Astrocyte (in vitro differentiated cells and primary cell): ENCODE measurements around the gene C1orf232. TPM values are rescaled to one million over a fixed set of nuclear protein-coding genes. Genes with fewer than 3 reads are reported as not detected.

Source experiments
- DNase-seq: peaks from one replicate; pipeline ENCODE4 v3.0.0-alpha.2; 2010; ENCODE audit warnings: low read depth
- FAIRE-seq: peaks from 2 replicates; lab custom pipeline; 2011; peaks lifted over from hg19 to GRCh38; lab: Jason Lieb, UNC
- H2AFZ ChIP-seq: 2 replicates; pipeline ENCODE4 v1.6.0; 2012; ENCODE audit warnings: low read depth, low read length, inconsistent platforms
- H3K27ac ChIP-seq: 2 replicates; pipeline ENCODE4 v1.5.1; 2011; ENCODE audit warnings: low read depth, low read length, inconsistent platforms
- H3K27me3 ChIP-seq: 2 replicates; pipeline ENCODE4 v1.6.0; 2011; ENCODE audit warnings: low read length, inconsistent platforms; ENCODE audit not compliant: insufficient read depth
- H3K36me3 ChIP-seq: 2 replicates; pipeline ENCODE4 v1.5.1; 2011; ENCODE audit warnings: low read length, inconsistent platforms; ENCODE audit not compliant: insufficient read depth
- H3K4me1 ChIP-seq: 2 replicates; pipeline ENCODE4 v1.5.1; 2011; ENCODE audit warnings: low read length, inconsistent platforms; ENCODE audit not compliant: insufficient read depth
- H3K4me2 ChIP-seq: 2 replicates; pipeline ENCODE4 v1.6.0; 2012; ENCODE audit warnings: low read length, inconsistent platforms
- H3K4me3 ChIP-seq: 2 replicates; pipeline ENCODE4 v1.5.1; 2011; ENCODE audit warnings: low read depth, mild to moderate bottlenecking, low read length, inconsistent platforms; ENCODE audit not compliant: insufficient read depth
- H3K79me2 ChIP-seq: 2 replicates; pipeline ENCODE4 v1.6.0; 2012; ENCODE audit warnings: mild to moderate bottlenecking, low read length, inconsistent platforms; ENCODE audit not compliant: insufficient read depth
- H3K9ac ChIP-seq: 2 replicates; pipeline ENCODE4 v1.6.0; 2012; ENCODE audit warnings: mild to moderate bottlenecking, low read length, inconsistent platforms
- H3K9me3 ChIP-seq: 2 replicates; pipeline ENCODE4 v1.5.1; 2012; ENCODE audit warnings: low read depth, mild to moderate bottlenecking, low read length, inconsistent platforms; ENCODE audit not compliant: insufficient read depth
- H4K20me1 ChIP-seq: 2 replicates; pipeline ENCODE4 v1.6.0; 2012; ENCODE audit warnings: low read length, inconsistent platforms; ENCODE audit not compliant: insufficient read depth
- H3K27ac Mint-ChIP-seq: one replicate; pipeline ENCODE4 v1.8.0; 2021; ENCODE audit warnings: mild to moderate bottlenecking, mixed read lengths; ENCODE audit not compliant: unreplicated experiment
- H3K27me3 Mint-ChIP-seq: one replicate; pipeline ENCODE4 v1.8.0; 2021; ENCODE audit warnings: low read depth, mixed read lengths; ENCODE audit not compliant: unreplicated experiment
- H3K36me3 Mint-ChIP-seq: one replicate; pipeline ENCODE4 v1.8.0; 2021; ENCODE audit warnings: low read depth, mixed read lengths; ENCODE audit not compliant: unreplicated experiment
- H3K4me1 Mint-ChIP-seq: one replicate; pipeline ENCODE4 v1.8.0; 2021; ENCODE audit warnings: low read depth, mixed read lengths; ENCODE audit not compliant: unreplicated experiment
- H3K4me3 Mint-ChIP-seq: one replicate; pipeline ENCODE4 v1.8.0; 2021; ENCODE audit warnings: mild to moderate bottlenecking, moderate library complexity, mixed read lengths; ENCODE audit not compliant: unreplicated experiment
- H3K9me3 Mint-ChIP-seq: one replicate; pipeline ENCODE4 v1.8.0; 2021; ENCODE audit warnings: mild to moderate bottlenecking, mixed read lengths; ENCODE audit not compliant: unreplicated experiment
- EZH2 ChIP-seq: IDR thresholded peaks from 2 replicates; pipeline ENCODE4 v1.6.1; 2012; ENCODE audit warnings: mild to moderate bottlenecking, low read length, inconsistent platforms; ENCODE audit not compliant: insufficient read depth
- total RNA-seq: library from RNA; stranded (reverse); gene quantifications from 2 replicates; pipeline ENCODE4 v1.2.1, GENCODE V29; 2021
- TF ChIP-seq, protein P1 (sequence below): IDR thresholded peaks from 2 replicates; pipeline ENCODE4 v1.5.1; 2011; ENCODE audit warnings: low read depth, mild to moderate bottlenecking, inconsistent platforms, low read length, moderate library complexity; ENCODE audit not compliant: insufficient read depth

Gene C1orf232
- total RNA-seq, 1 donor from 2014 or later = not detected

DNA sequence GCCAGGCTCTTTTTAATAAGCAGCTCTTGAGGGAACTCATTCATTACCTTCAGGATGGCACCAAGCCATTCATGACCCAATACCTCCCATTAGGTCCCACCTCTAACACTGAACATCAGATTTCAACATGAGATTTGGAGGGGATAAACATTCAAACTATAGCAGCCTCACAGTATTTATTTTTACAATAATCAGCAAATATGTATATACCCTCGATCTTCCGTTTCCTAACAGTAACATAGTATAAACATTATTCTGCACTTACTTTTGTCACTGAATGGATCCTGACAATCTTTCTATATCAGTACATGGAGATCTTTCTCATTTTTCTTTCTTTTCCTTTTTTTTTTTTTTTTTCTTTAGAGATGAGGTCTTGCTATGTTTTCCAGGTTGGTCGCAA is 27.0 kb upstream of the C1orf232 start:
- TF ChIP-seq, protein P1, sequence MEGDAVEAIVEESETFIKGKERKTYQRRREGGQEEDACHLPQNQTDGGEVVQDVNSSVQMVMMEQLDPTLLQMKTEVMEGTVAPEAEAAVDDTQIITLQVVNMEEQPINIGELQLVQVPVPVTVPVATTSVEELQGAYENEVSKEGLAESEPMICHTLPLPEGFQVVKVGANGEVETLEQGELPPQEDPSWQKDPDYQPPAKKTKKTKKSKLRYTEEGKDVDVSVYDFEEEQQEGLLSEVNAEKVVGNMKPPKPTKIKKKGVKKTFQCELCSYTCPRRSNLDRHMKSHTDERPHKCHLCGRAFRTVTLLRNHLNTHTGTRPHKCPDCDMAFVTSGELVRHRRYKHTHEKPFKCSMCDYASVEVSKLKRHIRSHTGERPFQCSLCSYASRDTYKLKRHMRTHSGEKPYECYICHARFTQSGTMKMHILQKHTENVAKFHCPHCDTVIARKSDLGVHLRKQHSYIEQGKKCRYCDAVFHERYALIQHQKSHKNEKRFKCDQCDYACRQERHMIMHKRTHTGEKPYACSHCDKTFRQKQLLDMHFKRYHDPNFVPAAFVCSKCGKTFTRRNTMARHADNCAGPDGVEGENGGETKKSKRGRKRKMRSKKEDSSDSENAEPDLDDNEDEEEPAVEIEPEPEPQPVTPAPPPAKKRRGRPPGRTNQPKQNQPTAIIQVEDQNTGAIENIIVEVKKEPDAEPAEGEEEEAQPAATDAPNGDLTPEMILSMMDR = no peak
- no peak for TF ChIP-seq EZH2
- Histone ChIP-seq H3K27ac (no peak overlapping the region), H4K20me1 (no peaks in the 10 kb centered on the region), H3K36me3 (no peaks in the 10 kb centered on the region), H3K4me3 (no peak overlapping the region), H3K27me3 (peaks cover 10% of the 10 kb centered on the region), H2AFZ (no peak overlapping the region), H3K4me2 (no peak overlapping the region), H3K79me2 (no peaks in the 10 kb centered on the region), H3K4me1 (no peaks in the 10 kb centered on the region), H3K9me3 (no peaks in the 10 kb centered on the region), H3K9ac (no peak overlapping the region)
- no peak for FAIRE-seq
- H3K27ac Mint-ChIP-seq = no peak overlapping the region
- no peak for DNase-seq
- no peak overlapping the region for H3K4me3 Mint-ChIP-seq
- no peaks in the 10 kb centered on the region for H3K4me1 Mint-ChIP-seq
- H3K27me3 Mint-ChIP-seq = peaks cover 41% of the 10 kb centered on the region
- peaks cover 5% of the 10 kb centered on the region for H3K9me3 Mint-ChIP-seq
- no peaks in the 10 kb centered on the region for H3K36me3 Mint-ChIP-seq

DNA sequence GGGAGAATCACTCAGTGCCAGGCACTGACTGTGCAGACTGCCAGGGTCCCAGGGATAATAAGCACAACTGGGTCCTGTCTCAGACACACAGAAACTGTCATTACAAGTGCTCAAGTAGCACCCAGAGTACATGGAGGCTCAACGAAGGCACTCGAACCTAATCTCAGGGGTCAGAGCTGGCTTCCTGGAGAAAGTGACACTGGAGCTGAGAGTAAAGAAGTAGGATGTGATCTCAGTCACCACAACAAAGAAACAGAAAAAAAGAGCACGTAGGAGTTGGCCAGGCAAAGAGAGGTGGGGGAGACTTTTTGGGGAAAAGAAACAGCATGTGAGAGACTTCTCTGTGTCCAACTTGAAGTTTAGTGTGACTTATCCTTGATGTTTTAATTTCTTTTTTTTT is 23.0 kb upstream of the C1orf232 start:
- TF ChIP-seq EZH2 = no peak
- TF ChIP-seq, protein P1 = no peak
- no peak overlapping the region for H3K9ac ChIP-seq
- Mint-ChIP-seq H3K27ac (no peak overlapping the region), H3K9me3 (peaks cover 5% of the 10 kb centered on the region), H3K36me3 (peaks cover 2% of the 10 kb centered on the region), H3K4me1 (no peaks in the 10 kb centered on the region), H3K4me3 (no peak overlapping the region), H3K27me3 (peaks cover 26% of the 10 kb centered on the region)
- FAIRE-seq = no peak
- H3K4me2 ChIP-seq = no peak overlapping the region
- H3K79me2 ChIP-seq = no peaks in the 10 kb centered on the region
- no peak overlapping the region for H3K4me3 ChIP-seq
- no peak overlapping the region for H3K27ac ChIP-seq
- H3K36me3 ChIP-seq = no peaks in the 10 kb centered on the region
- no peak overlapping the region for H2AFZ ChIP-seq
- H4K20me1 ChIP-seq = no peaks in the 10 kb centered on the region
- peaks cover 10% of the 10 kb centered on the region for H3K27me3 ChIP-seq
- no peaks in the 10 kb centered on the region for H3K9me3 ChIP-seq
- H3K4me1 ChIP-seq = no peaks in the 10 kb centered on the region
- no peak for DNase-seq

DNA sequence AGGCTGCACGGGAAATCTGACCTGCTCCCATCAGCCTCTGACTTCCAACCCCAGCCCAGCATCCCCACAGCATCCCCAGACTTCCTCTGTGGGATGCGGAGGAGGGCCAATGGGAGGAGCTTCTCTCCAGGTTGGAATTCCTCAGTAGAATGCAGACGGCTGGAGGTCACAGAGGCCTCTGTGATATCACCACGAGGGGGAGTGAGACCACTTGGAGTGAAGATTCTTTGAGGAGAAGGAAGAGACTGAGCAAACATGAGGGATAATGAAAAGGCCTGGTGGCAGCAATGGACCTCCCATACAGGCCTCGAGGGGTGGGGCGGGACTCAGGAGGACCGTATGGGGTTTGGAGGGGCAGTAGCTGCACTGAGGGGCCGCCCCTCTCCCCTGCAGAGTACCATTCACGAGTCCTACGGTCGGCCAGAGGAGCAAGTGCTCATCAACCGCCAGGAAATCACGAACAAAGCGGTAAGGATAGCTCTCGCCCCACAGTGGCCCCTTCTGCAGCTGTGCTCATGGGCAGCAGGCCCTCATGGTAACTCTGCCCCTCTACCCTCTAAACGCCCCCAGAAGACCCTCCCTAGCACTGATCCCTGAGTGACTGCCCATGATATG is 21.7 kb upstream of the C1orf232 start, which contains the start of gene CATSPER4:
TSS of gene CATSPER4 (plus strand) at position 230 of the 615 bp plus-strand sequence. CDS start at position 256, 26 bp downstream.
- no peak within 1 kb of the TSS for H3K27ac ChIP-seq
- H3K9me3 ChIP-seq = no peaks in the 10 kb centered on the region
- H3K27me3 ChIP-seq = peaks cover 10% of the 10 kb centered on the region
- TF ChIP-seq, protein P1 = no peak
- TF ChIP-seq EZH2 = no peak
- Mint-ChIP-seq H3K4me1 (no peaks in the 10 kb centered on the region), H3K27me3 (peaks cover 26% of the 10 kb centered on the region), H3K27ac (no peak within 1 kb of the TSS), H3K4me3 (no peak within 1 kb of the TSS), H3K9me3 (peaks cover 5% of the 10 kb centered on the region), H3K36me3 (peaks cover 5% of the 10 kb centered on the region)
- FAIRE-seq (no peak), DNase-seq (no peak)
- no peak within 1 kb of the TSS for H3K4me2 ChIP-seq
- no peaks in the 10 kb centered on the region for H3K36me3 ChIP-seq
- H3K4me1 ChIP-seq = no peaks in the 10 kb centered on the region
- H2AFZ ChIP-seq = no peak within 1 kb of the TSS
- no peak within 1 kb of the TSS for H3K4me3 ChIP-seq
- no peak within 1 kb of the TSS for H3K9ac ChIP-seq
- H3K79me2 ChIP-seq = no peaks in the 10 kb centered on the region
- H4K20me1 ChIP-seq = no peaks in the 10 kb centered on the region
